ES-I3 (cell line): ENCODE measurements around the gene SMIM12.

Experiments used
- H3K36me3 ChIP-seq: 2 replicates; pipeline ENCODE4 v1.6.1; 2013; ENCODE audit warnings: mild to moderate bottlenecking, low read length, control low read depth, moderate library complexity; ENCODE audit not compliant: insufficient read depth
- H3K4me1 ChIP-seq: 2 replicates; pipeline ENCODE4 v1.6.1; 2013; ENCODE audit warnings: mild to moderate bottlenecking, control low read depth, low read length; ENCODE audit not compliant: insufficient read depth
- H3K9ac ChIP-seq: 2 replicates; pipeline ENCODE4 v1.6.1; 2013; ENCODE audit warnings: low read depth, mild to moderate bottlenecking, low read length, moderate library complexity
- H3K9me3 ChIP-seq: 2 replicates; pipeline ENCODE4 v1.6.1; 2013; ENCODE audit warnings: mild to moderate bottlenecking, low read length, moderate library complexity; ENCODE audit not compliant: control insufficient read depth, insufficient read depth

SMIM12 gene

GRCh38 chr1:34865981-34866761, 6.6 kb upstream of the SMIM12 start:
- Histone ChIP-seq H3K4me1 (no peaks in the 10 kb centered on the region), H3K36me3 (no peaks in the 10 kb centered on the region), H3K9me3 (no peaks in the 10 kb centered on the region), H3K9ac (peak overlapping the region; percentile 98)

DNA sequence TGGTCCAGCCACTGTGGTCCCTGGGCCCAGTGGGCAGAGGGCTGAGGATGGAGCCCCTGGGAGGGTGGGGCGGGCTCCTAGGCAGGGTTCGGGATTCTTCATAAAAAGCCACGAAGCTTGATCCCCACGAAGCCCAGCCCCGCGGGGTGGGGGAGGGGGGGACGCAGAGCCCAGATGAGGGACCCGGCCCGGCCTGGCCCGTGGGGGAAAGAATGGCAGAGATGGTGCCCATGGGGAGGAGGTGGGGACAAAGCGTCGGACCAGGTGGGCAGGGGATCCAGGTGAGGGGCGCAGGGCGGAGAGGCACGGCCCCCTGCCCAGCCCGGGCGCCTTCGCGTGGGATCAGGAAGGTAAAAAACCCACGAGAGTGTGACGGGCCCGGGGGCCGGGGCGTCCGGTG, 6.0 kb upstream of the SMIM12 start:
- Histone ChIP-seq H3K4me1 (no peaks in the 10 kb centered on the region), H3K9ac (peak overlapping the region; percentile 98), H3K36me3 (no peaks in the 10 kb centered on the region), H3K9me3 (no peaks in the 10 kb centered on the region)

GRCh38 chr1:34864759-34865158, 5.2 kb upstream of the SMIM12 start:
- H3K9ac ChIP-seq = no peak overlapping the region; the same call in 1 of the 2 replicates
- H3K9me3 ChIP-seq = no peaks in the 10 kb centered on the region
- no peaks in the 10 kb centered on the region for H3K4me1 ChIP-seq
- H3K36me3 ChIP-seq = no peaks in the 10 kb centered on the region

DNA sequence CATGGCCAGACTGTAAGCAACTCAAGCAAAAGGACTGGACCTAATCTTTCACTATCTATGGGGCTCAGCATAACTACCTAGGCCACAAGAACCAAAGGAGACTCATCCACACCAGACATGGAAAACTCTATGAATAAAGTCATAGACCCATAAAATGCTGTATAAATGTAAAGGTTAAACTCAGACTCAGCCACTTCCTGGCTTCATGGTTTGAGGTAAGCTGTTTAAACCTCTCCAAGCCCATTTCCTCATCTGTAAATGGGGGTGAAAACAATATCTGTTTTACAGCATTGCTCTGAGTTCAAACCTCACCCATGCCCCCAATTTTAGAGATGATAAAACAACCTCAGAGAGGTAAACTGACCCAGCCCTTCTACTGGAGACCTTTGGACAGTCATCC, 4.0 kb upstream of the SMIM12 start:
- H3K36me3 ChIP-seq = no peaks in the 10 kb centered on the region
- H3K4me1 ChIP-seq = peaks cover 2% of the 10 kb centered on the region
- H3K9me3 ChIP-seq = no peaks in the 10 kb centered on the region
- no peak overlapping the region for H3K9ac ChIP-seq

- peak overlapping the region; percentile 90 for H3K9ac ChIP-seq
- H3K4me1 ChIP-seq = peaks cover 4% of the 10 kb centered on the region
- H3K36me3 ChIP-seq = 0 out of 2 replicates have a peak, but pooled peaks cover 3% of the 10 kb centered on the region
- no peaks in the 10 kb centered on the region for H3K9me3 ChIP-seq
Measured at GRCh38 chr1:34858901-34859445, 576 bp downstream of the SMIM12 start.

DNA sequence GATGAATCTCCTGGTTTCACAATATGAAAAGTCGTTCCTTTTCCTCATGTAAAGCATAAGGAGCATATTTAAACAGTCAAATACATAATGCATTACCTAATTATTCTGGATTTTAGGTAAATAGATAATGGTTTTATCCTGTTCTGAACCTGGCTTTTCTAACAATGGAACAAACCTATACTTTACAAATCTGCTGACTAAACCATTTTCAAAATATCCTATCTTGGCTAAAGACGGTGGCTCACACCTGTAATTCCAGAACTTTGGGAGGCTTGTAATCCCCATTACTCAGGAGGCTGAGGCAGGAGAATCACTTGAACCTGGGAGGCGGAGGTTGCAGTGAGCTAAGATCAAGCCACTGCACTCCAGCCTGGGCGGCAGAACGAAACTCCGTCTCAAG, 2.9 kb downstream of the SMIM12 start:
- Histone ChIP-seq H3K36me3 (0 out of 2 replicates have a peak, but pooled peaks cover 3% of the 10 kb centered on the region), H3K4me1 (peaks cover 11% of the 10 kb centered on the region)

DNA sequence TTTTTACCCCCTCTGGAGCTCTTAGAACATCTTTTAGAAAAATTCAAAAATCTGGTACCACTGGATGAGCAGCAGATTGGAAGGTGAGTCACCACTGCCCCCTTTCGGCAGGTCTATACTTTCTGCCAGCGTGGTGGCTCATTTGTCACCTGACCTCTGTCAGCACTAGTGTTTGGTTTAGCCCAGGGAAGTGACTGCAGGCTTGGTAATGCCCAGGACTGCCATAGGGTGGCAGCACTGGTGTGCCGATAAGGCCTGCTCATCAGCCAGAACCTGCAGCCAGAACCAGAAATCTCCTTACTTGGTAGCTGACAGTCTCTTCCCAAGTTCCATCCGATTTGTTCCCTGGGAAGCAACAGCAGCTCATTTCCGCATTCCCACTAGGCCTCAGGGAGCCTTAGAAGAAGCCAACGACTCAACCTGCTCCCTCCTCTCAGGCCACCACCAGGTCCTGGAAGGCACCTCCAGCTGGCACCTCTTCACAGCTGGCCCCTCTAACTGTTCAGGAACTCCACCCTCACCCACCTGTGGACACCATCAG, 6.8 kb downstream of the SMIM12 start:
- H3K9me3 ChIP-seq = no peaks in the 10 kb centered on the region
- 0 out of 2 replicates have a peak, but pooled peaks cover 7% of the 10 kb centered on the region for H3K4me1 ChIP-seq
- no peak overlapping the region for H3K9ac ChIP-seq
- 0 out of 2 replicates have a peak, but pooled peaks cover 3% of the 10 kb centered on the region for H3K36me3 ChIP-seq

More for the DNA sequence above, 2.9 kb downstream of the SMIM12 start:
- H3K9me3 ChIP-seq = no peaks in the 10 kb centered on the region
- H3K9ac ChIP-seq = no peak overlapping the region

DNA sequence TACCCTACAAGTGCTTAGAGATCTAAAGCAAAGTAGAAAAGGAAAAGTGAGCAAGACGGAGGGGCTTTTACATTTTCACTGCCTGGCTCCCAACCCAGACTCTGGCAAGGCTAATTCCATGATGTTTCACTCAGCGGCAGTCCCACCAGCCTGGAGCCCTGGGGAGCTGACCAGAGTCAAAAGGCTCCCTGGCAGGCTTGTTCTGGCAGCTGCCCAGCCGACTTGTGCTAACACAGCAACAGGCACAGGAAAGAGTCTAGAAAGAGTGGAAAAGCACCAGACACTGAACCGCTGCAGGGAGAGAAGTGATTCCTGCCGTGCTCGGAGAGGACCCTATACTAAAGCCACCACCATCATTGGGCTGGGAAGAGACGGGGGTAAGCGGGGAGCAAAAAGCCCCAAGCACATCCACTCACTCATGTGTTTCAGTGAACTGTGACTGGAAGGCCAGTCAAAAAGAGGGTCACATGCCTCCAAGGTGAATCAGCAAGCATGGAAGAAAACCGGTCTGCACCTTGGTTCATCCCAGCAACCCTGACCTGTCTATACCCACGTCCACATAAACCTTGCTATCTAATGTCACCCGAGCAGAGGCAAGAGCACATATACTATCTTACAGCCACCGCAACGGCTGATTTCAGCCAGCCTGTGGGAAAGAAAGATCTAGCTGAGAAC, 8.0 kb downstream of the SMIM12 start:
- H3K9ac ChIP-seq = no peak overlapping the region
- H3K4me1 ChIP-seq = 0 out of 2 replicates have a peak, but pooled peaks cover 7% of the 10 kb centered on the region
- H3K36me3 ChIP-seq = 0 out of 2 replicates have a peak, but pooled peaks cover 3% of the 10 kb centered on the region
- no peaks in the 10 kb centered on the region for H3K9me3 ChIP-seq

DNA sequence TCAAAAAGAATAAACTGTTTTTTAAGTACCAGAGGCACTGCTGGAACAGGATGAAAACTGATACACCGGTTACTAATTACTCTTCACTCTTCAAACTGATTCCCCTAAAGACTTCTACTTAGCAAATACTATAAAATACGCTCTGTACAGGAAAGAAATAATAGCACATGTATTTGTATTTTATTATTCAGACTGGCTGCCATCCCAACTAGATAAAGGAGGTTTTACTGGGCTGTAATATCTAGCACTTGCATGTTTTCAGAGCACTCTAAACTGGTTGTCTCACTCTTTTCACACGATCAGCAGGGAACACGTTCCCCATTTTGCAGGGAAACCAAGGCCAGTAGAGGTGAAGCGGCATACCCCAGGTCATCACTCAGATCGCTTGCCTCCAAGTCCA, 9.2 kb downstream of the SMIM12 start:
- Histone ChIP-seq H3K36me3 (no peaks in the 10 kb centered on the region), H3K9ac (no peak overlapping the region), H3K9me3 (no peaks in the 10 kb centered on the region), H3K4me1 (0 out of 2 replicates have a peak, but pooled peaks cover 7% of the 10 kb centered on the region)

DNA sequence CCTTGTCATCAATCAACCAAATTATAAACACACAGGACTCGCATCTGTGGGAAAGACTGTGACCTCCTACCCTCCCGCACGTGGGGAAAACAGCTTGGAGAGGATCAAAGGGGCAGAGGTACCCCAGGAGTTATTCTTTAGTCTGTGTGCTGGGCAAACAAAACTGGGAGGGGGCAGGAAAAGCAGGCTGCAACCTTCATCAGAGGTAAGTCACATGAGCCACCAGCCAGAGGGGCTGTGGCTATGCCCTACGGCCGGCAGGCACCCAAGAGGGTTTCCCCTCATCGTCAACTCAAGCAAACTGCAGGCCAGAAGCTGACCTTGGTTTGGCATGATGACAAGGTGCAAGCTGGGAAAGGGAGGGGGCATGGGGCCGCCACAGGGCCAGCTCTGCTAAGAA, 12.5 kb downstream of the SMIM12 start:
- Histone ChIP-seq H3K9me3 (no peaks in the 10 kb centered on the region), H3K9ac (no peak overlapping the region), H3K4me1 (peaks cover 24% of the 10 kb centered on the region), H3K36me3 (no peaks in the 10 kb centered on the region)

- Histone ChIP-seq H3K9me3 (no peaks in the 10 kb centered on the region), H3K4me1 (peaks cover 24% of the 10 kb centered on the region), H3K9ac (no peak overlapping the region), H3K36me3 (no peaks in the 10 kb centered on the region)
Measured at GRCh38 chr1:34846265-34846664, 13.3 kb downstream of the SMIM12 start.

DNA sequence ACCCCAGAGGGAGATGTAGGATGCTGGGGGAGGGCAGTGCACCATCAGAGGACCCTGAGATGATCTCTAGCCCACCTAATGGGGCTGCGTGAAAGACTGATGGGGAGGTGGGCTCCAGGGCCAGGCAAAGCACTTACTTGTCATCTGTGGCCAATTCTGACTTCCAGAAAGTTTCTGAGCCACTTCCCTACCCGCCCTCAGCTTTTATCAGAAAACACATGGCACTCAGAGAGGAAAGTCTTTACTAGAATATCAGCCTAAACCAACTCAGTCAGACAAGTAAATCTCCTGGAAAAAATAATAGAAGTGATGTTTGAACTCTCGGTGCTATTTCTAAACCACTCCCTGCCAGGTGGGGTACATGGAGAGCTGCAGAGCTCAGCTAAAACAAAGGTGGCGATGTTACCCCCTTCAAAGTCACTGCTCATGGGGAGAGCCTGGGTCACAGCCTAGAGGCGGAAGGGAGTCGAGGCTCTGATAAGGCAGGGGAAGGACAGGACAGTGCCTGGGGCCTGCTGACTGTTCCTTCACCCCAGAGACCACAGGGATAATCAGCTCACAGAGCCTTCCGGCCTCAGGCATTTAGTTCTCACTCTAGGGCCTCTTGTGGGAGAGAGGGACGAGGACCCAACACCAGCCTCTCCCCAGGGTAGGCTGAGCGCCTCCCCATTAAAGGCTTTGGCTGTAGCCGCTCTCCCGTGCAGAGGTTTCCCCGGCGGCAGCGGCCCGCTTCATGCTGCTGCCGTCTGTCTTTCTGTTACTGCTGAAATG, 14.2 kb downstream of the SMIM12 start:
- Histone ChIP-seq H3K9me3 (no peaks in the 10 kb centered on the region), H3K4me1 (peaks cover 24% of the 10 kb centered on the region), H3K9ac (no peak overlapping the region), H3K36me3 (no peaks in the 10 kb centered on the region)

- H3K36me3 ChIP-seq = no peaks in the 10 kb centered on the region
- no peak overlapping the region for H3K9ac ChIP-seq
- peaks cover 24% of the 10 kb centered on the region for H3K4me1 ChIP-seq
- H3K9me3 ChIP-seq = no peaks in the 10 kb centered on the region
Measured at GRCh38 chr1:34844252-34844634, 15.3 kb downstream of the SMIM12 start.
